ENCODE results near the gene AGAP1. TPM values are rescaled to one million over a fixed set of nuclear protein-coding genes. Genes with fewer than 3 reads are reported as not detected.

Gene AGAP1
- total RNA-seq, 2 experiments from 2014 or later: 2.4 to 4.5 TPM

GRCh38 chr2:236012155-236012554, 518.3 kb downstream of the AGAP1 start:
- Mint-ChIP-seq H3K4me3 (no peak overlapping the region), H3K4me1 (no peaks in the 10 kb centered on the region), H3K27me3 (peaks cover 8% of the 10 kb centered on the region), H3K27ac (no peak overlapping the region), H3K9me3 (no peaks in the 10 kb centered on the region), H3K36me3 (no peaks in the 10 kb centered on the region)
- ATAC-seq (ENCODE audit: low read depth) (no peak), DNase-seq (no peak)
- POLR2A ChIA-PET: no interaction called here

DNA sequence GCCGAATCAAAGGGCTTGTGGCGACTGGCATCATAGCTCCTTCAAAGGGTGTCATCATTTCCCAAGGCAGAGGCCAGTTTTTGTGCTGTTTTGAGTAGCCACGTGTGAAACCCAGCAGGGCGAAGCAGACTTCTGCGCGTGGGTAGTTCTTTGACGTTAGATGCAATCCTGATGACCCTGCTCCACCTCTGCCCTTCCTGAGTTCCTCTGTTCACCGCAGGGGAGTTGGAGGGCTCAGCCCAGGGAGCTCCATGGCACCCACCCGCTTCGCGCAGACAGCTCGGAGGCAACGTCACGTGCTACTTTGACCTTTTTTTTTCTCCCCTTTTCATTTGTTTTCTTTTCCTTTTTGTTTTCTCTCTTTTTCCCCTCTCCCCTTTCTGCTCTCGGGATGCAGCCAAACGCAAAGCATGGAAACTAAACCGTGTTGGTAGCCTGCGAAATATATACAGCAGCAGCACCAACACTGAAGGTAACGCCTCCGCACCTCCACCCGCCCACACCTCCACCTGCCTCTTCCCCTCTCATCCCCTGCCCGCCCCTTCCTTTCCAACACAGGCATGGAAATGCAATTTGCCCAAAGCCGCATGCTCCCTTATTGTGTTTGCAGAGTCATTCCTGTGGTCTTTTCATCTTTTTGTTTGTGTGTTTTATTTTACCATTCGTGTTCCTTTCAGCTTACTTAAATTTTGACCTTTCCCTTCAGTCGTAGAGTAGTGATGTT, 520.7 kb downstream of the AGAP1 start:
- POLR2A ChIA-PET: no interaction called here
- H3K27ac Mint-ChIP-seq: no peak overlapping the region
- DNase-seq: no peak
- H3K9me3 Mint-ChIP-seq: no peaks in the 10 kb centered on the region
- H3K36me3 Mint-ChIP-seq: no peaks in the 10 kb centered on the region
- peaks cover 8% of the 10 kb centered on the region for H3K27me3 Mint-ChIP-seq
- no peaks in the 10 kb centered on the region for H3K4me1 Mint-ChIP-seq
- no peak for ATAC-seq (ENCODE audit: low read depth)
- no peak overlapping the region for H3K4me3 Mint-ChIP-seq

GRCh38 chr2:236015171-236015570, 521.3 kb downstream of the AGAP1 start:
- H3K9me3 Mint-ChIP-seq: no peaks in the 10 kb centered on the region
- H3K4me1 Mint-ChIP-seq: no peaks in the 10 kb centered on the region
- no peak overlapping the region for H3K4me3 Mint-ChIP-seq
- H3K27me3 Mint-ChIP-seq: peaks cover 8% of the 10 kb centered on the region
- POLR2A ChIA-PET: no interaction called here
- H3K27ac Mint-ChIP-seq: no peak overlapping the region
- ATAC-seq (ENCODE audit: low read depth): no peak
- DNase-seq: no peak
- H3K36me3 Mint-ChIP-seq: no peaks in the 10 kb centered on the region

DNA sequence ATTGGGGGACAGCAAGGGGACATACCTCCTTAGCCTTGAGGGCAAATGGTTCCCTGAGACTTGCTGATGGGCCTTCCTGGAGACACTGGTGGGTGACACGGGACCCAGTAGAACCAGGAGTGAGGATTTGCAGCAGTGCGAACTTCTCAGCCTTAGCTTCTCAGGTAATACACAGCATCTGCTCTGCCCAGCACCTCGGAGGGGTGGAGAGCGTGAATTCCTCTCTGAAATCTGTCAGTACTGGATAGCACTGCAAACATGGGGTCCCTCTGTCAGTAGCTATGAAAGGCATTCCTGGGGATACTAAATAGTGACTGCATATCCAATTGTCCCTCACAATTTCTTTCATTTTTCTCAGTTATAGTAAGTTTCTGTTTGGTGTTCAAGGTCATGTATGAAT, 522.7 kb downstream of the AGAP1 start:
- H3K9me3 Mint-ChIP-seq: no peaks in the 10 kb centered on the region
- peaks cover 8% of the 10 kb centered on the region for H3K27me3 Mint-ChIP-seq
- H3K4me3 Mint-ChIP-seq: no peak overlapping the region
- no peaks in the 10 kb centered on the region for H3K4me1 Mint-ChIP-seq
- DNase-seq (no peak), ATAC-seq (ENCODE audit: low read depth) (no peak)
- POLR2A ChIA-PET: no interaction called here
- no peaks in the 10 kb centered on the region for H3K36me3 Mint-ChIP-seq
- no peak overlapping the region for H3K27ac Mint-ChIP-seq

DNA sequence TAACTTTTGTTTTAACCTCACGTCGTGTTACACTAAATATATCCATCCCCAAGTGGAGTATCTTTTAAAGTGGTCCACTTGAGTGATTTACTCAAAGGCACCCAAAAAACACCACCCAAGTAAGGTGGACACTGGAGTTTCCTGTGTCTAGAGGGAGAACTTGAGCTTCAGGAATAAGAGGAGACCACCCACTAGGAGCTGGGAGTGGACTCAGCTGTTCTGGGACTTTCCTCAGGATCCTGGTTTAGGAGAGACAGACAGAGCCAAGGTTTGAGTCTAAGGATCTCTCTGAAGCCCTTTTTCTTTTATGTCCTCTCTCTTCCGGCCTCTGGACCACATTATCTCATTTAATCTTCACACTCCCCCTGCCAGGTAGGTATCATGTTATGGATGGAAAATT, 523.6 kb downstream of the AGAP1 start:
- Mint-ChIP-seq H3K4me1 (no peaks in the 10 kb centered on the region), H3K9me3 (no peaks in the 10 kb centered on the region), H3K4me3 (no peak overlapping the region), H3K36me3 (no peaks in the 10 kb centered on the region), H3K27me3 (peaks cover 8% of the 10 kb centered on the region), H3K27ac (no peak overlapping the region)
- ATAC-seq (ENCODE audit: low read depth) (no peak), DNase-seq (no peak)
- POLR2A ChIA-PET: no interaction called here

DNA sequence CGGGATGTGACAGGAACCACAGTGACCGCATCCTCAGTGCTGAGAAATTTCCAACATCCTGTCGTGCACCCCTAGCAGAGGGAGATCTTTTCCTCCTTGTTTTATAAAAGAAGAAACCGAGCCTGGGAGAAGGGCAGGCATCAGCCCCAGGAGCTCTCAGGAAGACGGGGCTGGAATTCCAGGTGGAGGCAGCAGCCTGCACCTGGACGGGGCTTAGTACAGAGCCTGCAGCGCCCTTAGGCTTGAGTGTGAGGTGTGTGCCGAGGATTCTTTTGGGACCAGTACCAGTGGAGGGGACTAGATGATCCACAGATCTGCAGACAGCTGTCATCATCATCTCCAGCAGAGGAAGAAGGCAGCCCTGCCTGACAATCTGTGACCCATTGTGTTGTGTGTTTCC, 525.6 kb downstream of the AGAP1 start:
- no peak overlapping the region for H3K4me3 Mint-ChIP-seq
- H3K4me1 Mint-ChIP-seq: no peaks in the 10 kb centered on the region

GRCh38 chr2:236021499-236022057, 527.7 kb downstream of the AGAP1 start:
- Mint-ChIP-seq H3K36me3 (no peaks in the 10 kb centered on the region), H3K4me1 (no peaks in the 10 kb centered on the region), H3K27ac (no peak overlapping the region), H3K27me3 (no peaks in the 10 kb centered on the region), H3K4me3 (no peak overlapping the region), H3K9me3 (no peaks in the 10 kb centered on the region)
- ATAC-seq (ENCODE audit: low read depth): no peak
- no peak for DNase-seq
- POLR2A ChIA-PET: no interaction called here

More for the DNA sequence above, 525.6 kb downstream of the AGAP1 start:
- Mint-ChIP-seq H3K9me3 (no peaks in the 10 kb centered on the region), H3K27ac (no peak overlapping the region), H3K27me3 (peaks cover 8% of the 10 kb centered on the region), H3K36me3 (no peaks in the 10 kb centered on the region)
- ATAC-seq (ENCODE audit: low read depth) (no peak), DNase-seq (no peak)
- POLR2A ChIA-PET: no interaction called here

DNA sequence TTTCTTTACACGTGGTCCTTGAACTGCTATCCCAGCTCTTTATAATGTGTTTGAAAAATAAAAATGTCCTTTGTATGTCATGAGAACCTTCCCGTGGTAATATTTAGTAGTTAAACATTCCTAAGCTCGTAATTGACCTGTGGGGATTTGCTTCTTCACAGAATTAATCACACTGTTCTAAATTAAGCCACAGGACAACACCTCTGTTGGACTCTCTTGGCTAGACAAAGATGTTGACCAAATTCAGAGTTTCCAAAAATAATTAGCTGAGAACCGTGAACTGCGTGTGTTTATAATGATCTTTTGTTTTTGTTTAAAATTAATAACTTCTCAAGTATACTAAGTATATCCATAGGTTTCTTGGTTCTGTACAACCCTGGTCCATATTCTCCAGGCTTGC, 528.3 kb downstream of the AGAP1 start:
- Mint-ChIP-seq H3K4me3 (no peak overlapping the region), H3K4me1 (no peaks in the 10 kb centered on the region), H3K27ac (no peak overlapping the region), H3K9me3 (no peaks in the 10 kb centered on the region), H3K36me3 (no peaks in the 10 kb centered on the region), H3K27me3 (no peaks in the 10 kb centered on the region)
- POLR2A ChIA-PET: no interaction called here
- ATAC-seq (ENCODE audit: low read depth) (no peak), DNase-seq (no peak)

- peaks cover under 1% of the 10 kb centered on the region for H3K9me3 Mint-ChIP-seq
- no peaks in the 10 kb centered on the region for H3K36me3 Mint-ChIP-seq
- DNase-seq: no peak
- POLR2A ChIA-PET: no interaction called here
- H3K27ac Mint-ChIP-seq: no peak overlapping the region
- no peak for ATAC-seq (ENCODE audit: low read depth)
- no peak overlapping the region for H3K4me3 Mint-ChIP-seq
- no peaks in the 10 kb centered on the region for H3K4me1 Mint-ChIP-seq
- no peaks in the 10 kb centered on the region for H3K27me3 Mint-ChIP-seq
Observed at GRCh38 chr2:236025892-236026291, 532.0 kb downstream of the AGAP1 start.

- Mint-ChIP-seq H3K4me1 (no peaks in the 10 kb centered on the region), H3K36me3 (no peaks in the 10 kb centered on the region), H3K9me3 (peaks cover 3% of the 10 kb centered on the region), H3K27me3 (no peaks in the 10 kb centered on the region), H3K27ac (no peak overlapping the region), H3K4me3 (no peak overlapping the region)
- POLR2A ChIA-PET: no interaction called here
- ATAC-seq (ENCODE audit: low read depth) (no peak), DNase-seq (no peak)
Observed at GRCh38 chr2:236026841-236027240, 533.0 kb downstream of the AGAP1 start.

- Mint-ChIP-seq H3K36me3 (no peaks in the 10 kb centered on the region), H3K9me3 (peaks cover 3% of the 10 kb centered on the region), H3K4me3 (no peak overlapping the region), H3K27me3 (no peaks in the 10 kb centered on the region), H3K27ac (no peak overlapping the region), H3K4me1 (no peaks in the 10 kb centered on the region)
- ATAC-seq (ENCODE audit: low read depth): no peak
- POLR2A ChIA-PET: no interaction called here
- no peak for DNase-seq
Observed at GRCh38 chr2:236028066-236028465, 534.2 kb downstream of the AGAP1 start.

GRCh38 chr2:236033462-236033861, 539.6 kb downstream of the AGAP1 start:
- Mint-ChIP-seq H3K4me1 (no peaks in the 10 kb centered on the region), H3K9me3 (peaks cover 3% of the 10 kb centered on the region), H3K27ac (no peak overlapping the region), H3K4me3 (no peak overlapping the region), H3K36me3 (no peaks in the 10 kb centered on the region), H3K27me3 (no peaks in the 10 kb centered on the region)
- POLR2A ChIA-PET: no interaction called here
- ATAC-seq (ENCODE audit: low read depth) (no peak), DNase-seq (no peak)

DNA sequence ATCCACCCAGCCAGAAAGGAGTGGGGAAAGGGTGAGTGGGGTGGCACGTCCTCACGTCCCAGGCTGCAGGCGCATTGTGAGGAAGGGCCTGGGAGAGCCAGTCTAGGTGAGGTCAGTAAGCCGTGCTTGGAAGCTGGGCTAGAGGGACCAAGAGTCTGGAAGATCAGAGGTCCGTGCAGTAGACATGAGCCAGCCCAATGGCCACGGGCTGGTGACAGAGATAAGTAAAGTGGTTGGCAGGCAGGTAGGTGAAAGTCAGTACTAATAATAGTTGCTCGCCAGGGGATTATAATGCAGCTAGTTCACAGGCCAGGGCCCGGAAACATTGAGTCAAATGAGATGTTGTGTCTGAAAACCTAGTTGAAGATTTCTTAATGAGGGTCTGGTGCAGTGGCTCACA, 541.1 kb downstream of the AGAP1 start:
- ATAC-seq (ENCODE audit: low read depth): no peak
- H3K36me3 Mint-ChIP-seq: no peaks in the 10 kb centered on the region
- no peaks in the 10 kb centered on the region for H3K27me3 Mint-ChIP-seq
- no peak overlapping the region for H3K27ac Mint-ChIP-seq
- POLR2A ChIA-PET: no interaction called here
- no peak for DNase-seq
- no peaks in the 10 kb centered on the region for H3K4me1 Mint-ChIP-seq
- H3K9me3 Mint-ChIP-seq: peaks cover 3% of the 10 kb centered on the region
- H3K4me3 Mint-ChIP-seq: no peak overlapping the region

GRCh38 chr2:236036045-236036444, 542.2 kb downstream of the AGAP1 start:
- Mint-ChIP-seq H3K9me3 (peaks cover under 1% of the 10 kb centered on the region), H3K36me3 (no peaks in the 10 kb centered on the region), H3K27me3 (no peaks in the 10 kb centered on the region), H3K4me3 (no peak overlapping the region), H3K4me1 (no peaks in the 10 kb centered on the region), H3K27ac (no peak overlapping the region)
- POLR2A ChIA-PET: no interaction called here
- ATAC-seq (ENCODE audit: low read depth) (no peak), DNase-seq (no peak)
